GM23248 (cell line): ENCODE data around the gene ZNF846. TPM values are rescaled to one million over a fixed set of nuclear protein-coding genes. Genes with fewer than 3 reads are reported as not detected.
A peak's percentile ranks its signal among the peaks of the same experiment; 100 is the strongest.

Experiments
- DNase-seq: peaks from one replicate; pipeline ENCODE4 v3.0.0-alpha.2; 2015
- H2AFZ ChIP-seq: fragments of 200-600 bp; sonication (generic); 2 replicates; pipeline ENCODE4 v1.6.1; 2016; ENCODE audit warnings: antibody characterized with exemption
- H3F3A ChIP-seq: fragments of 200-600 bp; sonication (generic); 2 replicates; pipeline ENCODE4 v1.6.1; 2016; ENCODE audit warnings: mild to moderate bottlenecking, antibody characterized with exemption, mixed run types; ENCODE audit not compliant: insufficient read depth
- H3K27ac ChIP-seq: fragments of 200-600 bp; sonication (generic); 2 replicates; pipeline ENCODE4 v1.5.1; 2016; ENCODE audit warnings: mild to moderate bottlenecking
- H3K27me3 ChIP-seq: fragments of 200-600 bp; sonication (generic); replicated peaks from 2 replicates; pipeline ENCODE4 v1.6.1; 2016; ENCODE audit warnings: mild to moderate bottlenecking; ENCODE audit not compliant: insufficient read depth
- H3K36me3 ChIP-seq: fragments of 200-600 bp; sonication (generic); 2 replicates; pipeline ENCODE4 v1.6.1; 2016; ENCODE audit warnings: low read depth, mild to moderate bottlenecking
- H3K4me1 ChIP-seq: fragments of 200-600 bp; sonication (generic); 2 replicates; pipeline ENCODE4 v1.6.1; 2016; ENCODE audit warnings: mild to moderate bottlenecking; ENCODE audit not compliant: insufficient read depth
- H3K4me2 ChIP-seq: fragments of 200-600 bp; sonication (generic); one replicate; pipeline ENCODE4 v1.6.1; 2016; ENCODE audit warnings: mild to moderate bottlenecking; ENCODE audit not compliant: unreplicated experiment
- H3K4me3 ChIP-seq: fragments of 200-600 bp; sonication (generic); 2 replicates; pipeline ENCODE4 v1.5.1; 2016; ENCODE audit warnings: mild to moderate bottlenecking
- H3K79me2 ChIP-seq: fragments of 200-600 bp; sonication (generic); 2 replicates; pipeline ENCODE4 v1.6.1; 2016; ENCODE audit warnings: mild to moderate bottlenecking; ENCODE audit not compliant: insufficient read depth
- H3K9ac ChIP-seq: fragments of 200-600 bp; sonication (generic); 2 replicates; pipeline ENCODE4 v1.6.1; 2016; ENCODE audit warnings: mild to moderate bottlenecking
- H3K9me2 ChIP-seq: fragments of 200-600 bp; sonication (generic); 2 replicates; pipeline ENCODE4 v1.6.1; 2016; ENCODE audit warnings: mixed run types, mild to moderate bottlenecking, moderate library complexity; ENCODE audit not compliant: insufficient read depth
- H3K9me3 ChIP-seq: fragments of 200-600 bp; sonication (generic); one replicate; pipeline ENCODE4 v1.6.1; 2017; ENCODE audit warnings: low read depth
- H4K20me1 ChIP-seq: fragments of 200-600 bp; sonication (generic); 2 replicates; pipeline ENCODE4 v1.6.0; 2016; ENCODE audit not compliant: insufficient read depth
- EZH2 ChIP-seq: fragments of 200-600 bp; sonication (generic); IDR thresholded peaks from 2 replicates; pipeline ENCODE4 v1.6.1; 2018; ENCODE audit warnings: antibody characterized with exemption, mild to moderate bottlenecking; ENCODE audit not compliant: insufficient read depth, poor library complexity, severe bottlenecking
- EZH2phosphoT487 ChIP-seq: fragments of 200-600 bp; sonication (generic); IDR thresholded peaks from 2 replicates; pipeline ENCODE4 v1.6.1; 2018; ENCODE audit warnings: antibody characterized with exemption, moderate library complexity, mild to moderate bottlenecking, low read depth; ENCODE audit not compliant: insufficient read depth
- WGBS, 2 experiments: methylation state at CpG; one replicate each; pipeline ENCODE4 v1.1.6; 2015 to 2017; ENCODE audit warnings: low lambda C conversion rate in 2 of 2, low coverage in 1 of 2; ENCODE audit errors: missing lambda C conversion rate in 2 of 2; 5-methylcytosine and 5-hydroxymethylcytosine counted together
- in situ Hi-C: fragments of 300-500 bp; cut with MboI; formaldehyde crosslinking; loops from 2 replicates; pipeline ENCODE4 v1.15.0; 2020
- polyA plus RNA-seq: library from polyadenylated mRNA; unstranded; fragments of >200 nt; fragmentation: Nextera tagmentation; extraction: Ambion mirVana; gene quantifications from 2 replicates; pipeline ENCODE4 v1.2.1, GENCODE V29; 2016
- total RNA-seq: library from RNA; depleted of rRNA; stranded (reverse); fragments of >200 nt; shearing (Covaris generic); gene quantifications from 2 replicates; pipeline ENCODE4 v1.2.3, GENCODE V29; 2014

ZNF846 gene
- total and polyA plus RNA-seq, 2 experiments from 2014 or later = 6.1 to 7.1 TPM

- Histone ChIP-seq H2AFZ (no peak overlapping the region), H3K9me2 (no peaks in the 10 kb centered on the region), H3K9ac (no peak overlapping the region), H3K27ac (no peak overlapping the region), H3K4me2 (no peak overlapping the region), H3K27me3 (no peaks in the 10 kb centered on the region), H3K36me3 (no peaks in the 10 kb centered on the region), H3K4me3 (no peak overlapping the region), H3K4me1 (peaks cover 7% of the 10 kb centered on the region; the same call in 1 of the 2 replicates), H3F3A (peaks cover 4% of the 10 kb centered on the region; the same call in 1 of the 2 replicates), H3K79me2 (peaks cover 28% of the 10 kb centered on the region), H3K9me3 (no peaks in the 10 kb centered on the region), H4K20me1 (no peaks in the 10 kb centered on the region)
- no peak for DNase-seq
- 93 to 97% methylated on average over 2 of the region's 2 CpGs for WGBS, 2 experiments
- TF ChIP-seq EZH2 (no peak), EZH2phosphoT487 (no peak)
- in situ Hi-C loops = loop anchor here (10.0 to 25.0 kb wide), 3 partner anchors 158 to 648 kb away; partner anchors contain the start of genes ZNF559, ZNF561 and ZNF699
Observed at GRCh38 chr19:9782338-9782737, 13.8 kb upstream of the ZNF846 start.

DNA sequence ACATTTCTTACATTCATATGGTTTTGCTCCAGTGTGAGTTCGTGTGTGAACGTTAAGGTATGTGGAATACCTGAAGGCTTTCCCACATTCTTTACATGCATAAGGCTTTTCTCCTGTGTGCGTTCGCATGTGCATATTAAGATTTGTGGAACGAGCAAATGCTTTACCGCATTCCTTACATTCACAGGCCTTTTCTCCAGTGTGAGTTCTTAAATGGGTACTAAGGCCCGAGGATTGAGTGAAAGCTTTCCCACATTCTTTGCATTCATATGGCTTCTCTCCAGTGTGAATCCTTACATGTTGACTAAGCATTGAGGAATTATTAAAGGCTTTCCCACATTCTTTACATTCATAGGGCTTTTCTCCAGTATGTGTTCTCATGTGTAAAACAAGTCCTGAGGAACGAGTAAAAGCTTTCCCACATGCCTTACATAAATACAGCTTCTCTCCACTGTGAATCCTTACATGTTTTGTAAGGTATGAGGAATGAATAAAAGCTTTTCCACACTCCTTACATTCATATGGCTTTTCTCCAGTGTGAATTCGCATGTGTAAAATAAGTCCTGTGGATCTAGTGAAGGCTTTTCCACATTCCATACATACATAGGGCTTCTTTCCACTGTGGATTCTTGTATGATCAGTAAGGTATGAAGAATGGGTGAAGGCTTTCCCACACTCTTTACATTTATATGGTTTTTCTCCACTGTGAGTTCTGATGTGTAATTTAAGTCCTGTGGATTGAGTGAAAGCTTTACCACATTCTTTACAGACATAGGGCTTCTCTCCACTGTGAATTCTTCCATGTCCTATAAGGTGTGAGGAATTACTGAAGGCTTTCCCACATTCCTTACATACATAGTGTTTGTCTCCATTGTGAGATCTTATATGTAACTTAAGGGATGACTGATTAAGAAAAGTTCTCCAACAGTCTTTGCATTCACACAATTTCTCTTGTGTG lies 10.7 kb downstream of the ZNF846 start:
- peaks cover 65% of the 10 kb centered on the region for H3K36me3 ChIP-seq
- no peak overlapping the region for H3K9ac ChIP-seq
- no peak overlapping the region for H3K4me2 ChIP-seq
- in situ Hi-C loops = no loop called here
- H3K4me1 ChIP-seq = no peaks in the 10 kb centered on the region
- H4K20me1 ChIP-seq = no peaks in the 10 kb centered on the region
- H3K27me3 ChIP-seq = no peaks in the 10 kb centered on the region
- H3K4me3 ChIP-seq = no peak overlapping the region
- peak; percentile 12 for DNase-seq
- no peaks in the 10 kb centered on the region for H3K9me2 ChIP-seq
- H3F3A ChIP-seq = peaks cover 8% of the 10 kb centered on the region; the same call in 1 of the 2 replicates
- H3K9me3 ChIP-seq = peaks cover 19% of the 10 kb centered on the region
- WGBS, 2 experiments = 84 to 86% methylated on average over 9 of the region's 9 CpGs
- H3K27ac ChIP-seq = no peak overlapping the region
- H3K79me2 ChIP-seq = no peaks in the 10 kb centered on the region
- no peak overlapping the region for H2AFZ ChIP-seq
- TF ChIP-seq EZH2phosphoT487 = no peak
- TF ChIP-seq EZH2 = no peak

DNA sequence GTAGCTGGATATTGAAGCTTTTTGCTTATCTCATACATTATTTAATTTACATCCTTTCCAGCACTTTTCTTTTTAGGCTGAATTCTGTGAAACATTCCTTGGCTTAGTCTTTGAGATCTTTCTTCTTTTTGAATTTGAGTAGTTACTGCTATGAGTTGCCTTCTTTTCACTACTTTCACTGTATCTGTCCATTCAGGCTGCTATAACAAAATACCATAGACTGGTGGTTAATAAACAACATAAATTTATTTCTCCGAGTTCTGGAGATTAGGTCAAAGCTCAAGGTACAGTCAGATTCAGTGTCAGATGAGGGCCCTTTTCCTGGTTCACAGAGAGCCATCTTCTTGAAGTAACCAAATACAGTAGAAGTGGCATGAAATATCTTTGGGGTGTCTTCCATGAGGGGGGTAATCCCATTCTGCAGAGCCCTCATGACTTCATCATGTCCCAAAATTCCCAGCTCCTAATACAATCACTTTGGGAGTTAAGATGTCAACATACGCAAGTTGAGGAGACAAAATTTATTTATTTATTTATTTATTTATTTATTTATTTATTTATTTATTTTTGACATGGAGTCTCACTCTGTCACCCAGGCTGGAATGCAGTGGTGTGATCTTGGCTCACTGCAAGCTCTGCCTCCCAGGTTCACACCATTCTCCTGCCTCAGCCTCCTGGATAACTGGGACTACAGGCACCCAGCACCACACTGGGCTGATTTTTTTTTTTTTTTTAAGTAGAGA lies 15.7 kb downstream of the ZNF846 start:
- Histone ChIP-seq H3K79me2 (no peaks in the 10 kb centered on the region), H3K9me3 (peaks cover 11% of the 10 kb centered on the region), H3K9me2 (no peaks in the 10 kb centered on the region), H3K27ac (no peak overlapping the region), H3K4me1 (no peaks in the 10 kb centered on the region), H2AFZ (no peak overlapping the region), H3K36me3 (peaks cover 27% of the 10 kb centered on the region), H3K4me2 (no peak overlapping the region), H3K9ac (no peak overlapping the region), H4K20me1 (no peaks in the 10 kb centered on the region), H3K27me3 (no peaks in the 10 kb centered on the region), H3K4me3 (no peak overlapping the region), H3F3A (peaks cover 4% of the 10 kb centered on the region; the same call in 1 of the 2 replicates)
- TF ChIP-seq EZH2 (no peak), EZH2phosphoT487 (no peak)
- DNase-seq = no peak
- in situ Hi-C loops = no loop called here
- whole genome bisulfite sequencing, 2 experiments = 89 to 96% methylated on average over 2 of the region's 2 CpGs

GRCh38 chr19:9751446-9751845 lies 17.1 kb downstream of the ZNF846 start:
- H3K9ac ChIP-seq = no peak overlapping the region
- 95% methylated on average over 7 of the region's 7 CpGs for WGBS, 2 experiments
- no peaks in the 10 kb centered on the region for H3K9me3 ChIP-seq
- TF ChIP-seq EZH2phosphoT487 (no peak), EZH2 (no peak)
- no peaks in the 10 kb centered on the region for H3F3A ChIP-seq
- H3K4me2 ChIP-seq = no peak overlapping the region
- no peaks in the 10 kb centered on the region for H3K9me2 ChIP-seq
- H3K27ac ChIP-seq = no peak overlapping the region
- H3K79me2 ChIP-seq = no peaks in the 10 kb centered on the region
- H2AFZ ChIP-seq = no peak overlapping the region
- H4K20me1 ChIP-seq = no peaks in the 10 kb centered on the region
- no peak for DNase-seq
- H3K4me3 ChIP-seq = no peak overlapping the region
- in situ Hi-C loops = no loop called here
- H3K36me3 ChIP-seq = peaks cover 13% of the 10 kb centered on the region; the same call in 1 of the 2 replicates
- no peaks in the 10 kb centered on the region for H3K4me1 ChIP-seq
- H3K27me3 ChIP-seq = no peaks in the 10 kb centered on the region
